Peyer's patch (tissue), 4 donors: ENCODE results near the gene DHCR24.

Experiments used
- POLR2A ChIP-seq, 2 donors: fragments of 450-650 bp; IDR thresholded peaks; one replicate each; pipeline ENCODE4 v1.5.1; 2017; ENCODE audit warnings: antibody characterized with exemption in 2 of 2, mild to moderate bottlenecking in 2 of 2, moderate library complexity in 2 of 2
- TF ChIP-seq, protein P1 (sequence below), 6 experiments: fragments of 450-650 bp in 4 of 6; fragments of 200-600 bp in 2 of 6; sonication (generic) in 1 of 6; IDR thresholded peaks; one replicate each; pipeline ENCODE4 v1.5.1; 2017 to 2019; ENCODE audit warnings: antibody characterized with exemption in 6 of 6, mild to moderate bottlenecking in 3 of 6, moderate library complexity in 1 of 6

DNA sequence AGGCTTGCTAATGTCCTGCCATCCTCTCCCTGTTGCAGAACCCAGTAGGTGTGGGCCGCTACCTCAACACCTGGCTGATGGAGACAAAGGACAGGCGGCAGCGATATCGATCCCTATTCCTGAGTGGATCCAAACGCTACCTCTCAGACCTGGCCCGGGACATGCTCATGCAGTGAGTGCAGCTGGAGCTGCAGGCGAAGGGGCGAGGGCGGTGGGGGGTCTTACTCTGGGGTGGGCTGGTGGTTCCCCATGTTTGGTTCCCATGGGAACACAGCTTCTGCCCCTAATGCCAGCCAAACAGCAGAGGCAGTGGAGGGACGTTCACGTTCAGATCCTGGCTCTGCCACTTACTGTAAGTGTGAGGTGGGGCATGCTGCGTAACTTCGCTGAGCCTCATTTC lies 70.0 kb downstream of the DHCR24 start:
- TF ChIP-seq, protein P1, sequence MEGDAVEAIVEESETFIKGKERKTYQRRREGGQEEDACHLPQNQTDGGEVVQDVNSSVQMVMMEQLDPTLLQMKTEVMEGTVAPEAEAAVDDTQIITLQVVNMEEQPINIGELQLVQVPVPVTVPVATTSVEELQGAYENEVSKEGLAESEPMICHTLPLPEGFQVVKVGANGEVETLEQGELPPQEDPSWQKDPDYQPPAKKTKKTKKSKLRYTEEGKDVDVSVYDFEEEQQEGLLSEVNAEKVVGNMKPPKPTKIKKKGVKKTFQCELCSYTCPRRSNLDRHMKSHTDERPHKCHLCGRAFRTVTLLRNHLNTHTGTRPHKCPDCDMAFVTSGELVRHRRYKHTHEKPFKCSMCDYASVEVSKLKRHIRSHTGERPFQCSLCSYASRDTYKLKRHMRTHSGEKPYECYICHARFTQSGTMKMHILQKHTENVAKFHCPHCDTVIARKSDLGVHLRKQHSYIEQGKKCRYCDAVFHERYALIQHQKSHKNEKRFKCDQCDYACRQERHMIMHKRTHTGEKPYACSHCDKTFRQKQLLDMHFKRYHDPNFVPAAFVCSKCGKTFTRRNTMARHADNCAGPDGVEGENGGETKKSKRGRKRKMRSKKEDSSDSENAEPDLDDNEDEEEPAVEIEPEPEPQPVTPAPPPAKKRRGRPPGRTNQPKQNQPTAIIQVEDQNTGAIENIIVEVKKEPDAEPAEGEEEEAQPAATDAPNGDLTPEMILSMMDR (IDR thresholded peaks at IDR 0.05) = no peak
- no peak for TF ChIP-seq POLR2A (IDR thresholded peaks at IDR 0.05)
